ENCODE data around the gene TOMT. TPM values are rescaled to one million over a fixed set of nuclear protein-coding genes. Genes with fewer than 3 reads are reported as not detected.
A peak's percentile ranks its signal among the peaks of the same experiment; 100 is the strongest.

The TOMT gene
- total and polyA plus RNA-seq, 2 of the 13 experiments (the other 11 are each of a cell fraction or from before 2014, with no cell fraction given), result not detected

- ATAC-seq (no peak), FAIRE-seq (no peak), DNase-seq (ENCODE audit: low spot score) (no peak)
- Histone ChIP-seq H3K4me3 (replicated peaks in 1 of 3; ENCODE audit: insufficient read depth in 1 of 3, low read depth in 2 of 3, low read length in 3 of 3) (peak overlapping the region; percentile 30 to 83 (median 57); a peak in 5 of 6 replicates), H2AFZ (ENCODE audit: low read length) (no peak overlapping the region), H3K79me2 (ENCODE audit: insufficient read depth, low read length) (peaks cover 36% of the 10 kb centered on the region), H3K27me3 (ENCODE audit: control insufficient read depth in 1 of 2, insufficient read depth in 2 of 2, low read length in 2 of 2) (no peaks in the 10 kb centered on the region; a peak in 1 of 5 replicates), H3K4me1 (ENCODE audit: insufficient read depth, low read length) (peaks cover 24% of the 10 kb centered on the region), H3K27ac (ENCODE audit: extremely low read length, insufficient read depth, low read length) (peak overlapping the region; percentile 58), H3K4me2 (ENCODE audit: low read depth, low read length) (peak overlapping the region; percentile 79), H3K9me3 (ENCODE audit: low read length) (no peaks in the 10 kb centered on the region), H3K36me3 (replicated peaks in 1 of 2; ENCODE audit: control insufficient read depth in 1 of 2, insufficient read depth in 2 of 2, low read length in 2 of 2) (no peaks in the 10 kb centered on the region; a peak in 1 of 5 replicates), H4K20me1 (ENCODE audit: insufficient read depth, low read length) (no peaks in the 10 kb centered on the region), H3K9ac (ENCODE audit: insufficient read depth, low read depth, low read length) (peak overlapping the region; percentile 62)
- ChIA-PET CTCF (ENCODE audit: low intra/inter-chr PET ratio, low total read pairs) (no interaction called here), POLR2A (interaction anchor here (2.7 kb wide), 1 partner anchor 41 kb away, joined by 9 read pairs; no protein-coding TSS in a partner anchor)
- 84% methylated on average over 21 of the region's 21 CpGs for WGBS (ENCODE audit: low lambda C conversion rate)
- TF ChIP-seq SMAD1 (CRISPR knock-in tag; IDR thresholded peaks at IDR 0.05; ENCODE audit: borderline replicate concordance, low read depth), result 0 out of 2 replicates have a peak, but pooled peaks have one; percentile 2
- no peak for TF ChIP-seq GABPB1 (CRISPR knock-in tag; IDR thresholded peaks at IDR 0.05)
- no peak for TF ChIP-seq FOXO1 (CRISPR knock-in tag; IDR thresholded peaks at IDR 0.05)
- no peak for TF ChIP-seq RFXAP (CRISPR knock-in tag; IDR thresholded peaks at IDR 0.05; ENCODE audit: borderline replicate concordance)
- TF ChIP-seq BRCA1 (CRISPR knock-in tag; IDR thresholded peaks at IDR 0.05), result no peak
- intact Hi-C loops (cut with micrococcal nuclease; ENCODE audit: unreplicated experiment) (loop anchor here (2.0 kb wide), 1 partner anchor 22 kb away; the partner anchor contains the start of gene LAMTOR1), in situ Hi-C loops (cut with HindIII; ENCODE audit: extremely low pct_ligation_motif_present, low pct_unique_long_range_greater_than_20kb) (no loop called here)
- TSS peak; percentile 81 for BruUV-seq (replicated peaks)
These were observed 24.5 kb upstream of the TOMT start for GRCh38 chr11:72081184-72081644.

DNA sequence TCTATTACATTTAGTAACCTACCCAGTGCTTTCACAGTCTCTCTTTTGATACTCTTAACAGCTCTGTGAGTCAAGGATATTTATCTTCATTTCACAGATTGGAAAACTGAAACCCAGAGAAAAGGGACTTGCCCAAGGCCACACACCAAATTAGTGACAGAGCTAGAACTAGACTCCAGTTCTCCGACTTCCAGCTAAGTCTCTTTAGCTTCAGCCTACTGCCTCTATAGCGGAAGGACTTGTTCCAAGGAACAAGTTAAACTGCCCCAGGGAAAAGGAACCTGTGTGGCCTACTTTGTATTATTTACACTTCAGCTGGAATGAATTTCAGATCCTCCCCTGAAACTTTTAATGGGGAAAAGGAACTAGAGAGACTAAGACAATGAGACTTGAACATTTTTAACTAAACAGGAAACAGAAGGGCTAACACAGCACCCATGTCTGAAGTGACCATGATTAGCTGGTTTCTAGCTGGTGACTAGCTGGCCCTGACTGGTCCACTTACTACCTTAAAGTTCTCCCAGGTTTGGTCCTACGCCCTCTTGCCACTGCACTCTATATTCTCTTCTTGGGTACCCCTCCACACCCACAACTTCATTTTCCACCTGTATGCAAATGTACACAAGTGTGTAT, 23.8 kb upstream of the TOMT start:
- no TSS peak for BruUV-seq (replicated peaks)
- intact Hi-C loops (cut with micrococcal nuclease; ENCODE audit: unreplicated experiment), result loop anchor here (2.0 kb wide), 1 partner anchor 21 kb away; the partner anchor contains the start of gene LAMTOR1
- CTCF ChIA-PET (ENCODE audit: low intra/inter-chr PET ratio, low total read pairs), result no interaction called here
- TF ChIP-seq HOXA9 (CRISPR knock-in tag; IDR thresholded peaks at IDR 0.05; ENCODE audit: borderline replicate concordance) (no peak), ZNF740 (CRISPR knock-in tag; IDR thresholded peaks at IDR 0.05) (no peak), PBX3 (CRISPR knock-in tag; IDR thresholded peaks at IDR 0.05; ENCODE audit: borderline replicate concordance) (no peak), EEA1 (CRISPR knock-in tag; IDR thresholded peaks at IDR 0.05; ENCODE audit: borderline replicate concordance) (no peak), ZNF776 (CRISPR knock-in tag; IDR thresholded peaks at IDR 0.05) (no peak), RBM22 (optimal IDR thresholded peaks at IDR 0.05; ENCODE audit: low read length) (no peak), SAFB2 (CRISPR knock-in tag; IDR thresholded peaks at IDR 0.05; ENCODE audit: borderline replicate concordance, low read depth) (no peak), AGO1 (IDR thresholded peaks at IDR 0.05; ENCODE audit: low read depth, low read length, poor library complexity, severe bottlenecking) (no peak), NONO (IDR thresholded peaks at IDR 0.05) (no peak), NONO (CRISPR knock-in tag; conservative IDR thresholded peaks at IDR 0.05) (no peak), ZFP1 (CRISPR knock-in tag; IDR thresholded peaks at IDR 0.05) (no peak), ZNF34 (CRISPR knock-in tag; IDR thresholded peaks at IDR 0.05; ENCODE audit: borderline replicate concordance) (no peak)

More for the DNA sequence above, 23.8 kb upstream of the TOMT start:
- H3K4me2 ChIP-seq (ENCODE audit: low read depth, low read length), result peak overlapping the region; percentile 79
- DNase-seq (ENCODE audit: low spot score) (no peak), ATAC-seq (no peak), FAIRE-seq (no peak)
- H4K20me1 ChIP-seq (ENCODE audit: insufficient read depth, low read length), result no peaks in the 10 kb centered on the region
- no peaks in the 10 kb centered on the region for H3K36me3 ChIP-seq (replicated peaks in 1 of 2; ENCODE audit: control insufficient read depth in 1 of 2, insufficient read depth in 2 of 2, low read length in 2 of 2)
- no peak overlapping the region for H2AFZ ChIP-seq (ENCODE audit: low read length)
- POLR2A ChIA-PET, result interaction anchor here (2.7 kb wide), 1 partner anchor 41 kb away, joined by 9 read pairs; no protein-coding TSS in a partner anchor
- H3K27me3 ChIP-seq (ENCODE audit: control insufficient read depth in 1 of 2, insufficient read depth in 2 of 2, low read length in 2 of 2), result no peaks in the 10 kb centered on the region; a peak in 1 of 5 replicates
- H3K79me2 ChIP-seq (ENCODE audit: insufficient read depth, low read length), result peaks cover 29% of the 10 kb centered on the region
- H3K9me3 ChIP-seq (ENCODE audit: low read length), result no peaks in the 10 kb centered on the region
- H3K27ac ChIP-seq (ENCODE audit: extremely low read length, insufficient read depth, low read length), result no peak overlapping the region
- in situ Hi-C loops (cut with HindIII; ENCODE audit: extremely low pct_ligation_motif_present, low pct_unique_long_range_greater_than_20kb), result no loop called here
- H3K4me1 ChIP-seq (ENCODE audit: insufficient read depth, low read length), result peaks cover 24% of the 10 kb centered on the region
- H3K4me3 ChIP-seq (replicated peaks in 1 of 3; ENCODE audit: insufficient read depth in 1 of 3, low read depth in 2 of 3, low read length in 3 of 3), result no peak overlapping the region
- WGBS (ENCODE audit: low lambda C conversion rate), result 91% methylated on average over 3 of the region's 3 CpGs
- H3K9ac ChIP-seq (ENCODE audit: insufficient read depth, low read depth, low read length), result no peak overlapping the region

All from HepG2 (cell line).